SKM-1 (cell line): ENCODE results near the gene EDNRB.
"Not testable (repeated sequence)": the region's sequence is repeated elsewhere in the genome, so short reads cannot be mapped to it uniquely, and the experiment has no call there.

Experiments used
- DNase-seq: peaks from one replicate; lab custom pipeline; 2025; ENCODE audit not compliant: unreplicated experiment; lab: John Stamatoyannopoulos, UW

The EDNRB gene

DNA sequence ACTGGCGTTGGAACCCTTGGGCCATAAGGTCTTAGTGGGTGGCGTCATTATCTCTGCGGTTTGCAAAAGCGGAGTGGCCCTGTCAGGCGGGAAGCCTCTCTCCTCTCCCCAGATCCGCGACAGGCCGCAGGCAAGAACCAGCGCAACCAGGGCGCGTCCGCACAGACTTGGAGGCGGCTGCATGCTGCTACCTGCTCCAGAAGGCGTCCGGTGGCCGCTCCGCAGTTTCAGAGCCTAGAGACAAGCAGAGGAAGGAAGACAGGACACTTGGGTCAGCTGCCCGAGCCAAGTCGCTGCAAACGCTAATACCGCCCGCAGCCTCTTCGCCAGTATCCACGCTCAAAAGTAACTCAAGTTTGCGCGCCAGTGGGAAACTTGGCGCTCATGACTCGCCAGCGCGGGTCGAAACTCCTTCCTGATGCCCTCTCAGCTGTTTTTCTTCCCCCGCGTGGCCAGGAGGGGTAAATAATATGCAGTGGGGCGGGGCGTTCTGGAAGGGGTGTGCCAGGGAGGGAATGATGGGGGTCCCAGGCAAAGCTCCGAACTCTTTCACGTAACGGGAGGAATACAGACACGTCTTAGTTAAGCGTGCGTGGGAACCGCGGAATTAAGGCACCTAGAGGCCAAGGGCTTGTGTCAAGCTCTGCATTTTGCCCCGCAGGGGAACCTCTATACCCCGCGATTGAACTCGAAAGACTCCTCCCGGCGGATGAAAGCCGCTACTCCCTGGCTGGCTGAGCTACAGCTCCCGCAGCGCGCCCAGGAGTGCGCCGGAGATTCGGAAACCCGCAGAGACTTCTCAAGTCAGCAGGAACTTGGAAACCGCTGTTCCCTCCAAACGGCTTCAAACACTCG lies at the start of gene EDNRB:
EDNRB (minus strand) TSS at position 441 of the 855 bp plus-strand sequence; CDS start at position 183, 258 bp downstream.
- DNase-seq = no peak

DNA sequence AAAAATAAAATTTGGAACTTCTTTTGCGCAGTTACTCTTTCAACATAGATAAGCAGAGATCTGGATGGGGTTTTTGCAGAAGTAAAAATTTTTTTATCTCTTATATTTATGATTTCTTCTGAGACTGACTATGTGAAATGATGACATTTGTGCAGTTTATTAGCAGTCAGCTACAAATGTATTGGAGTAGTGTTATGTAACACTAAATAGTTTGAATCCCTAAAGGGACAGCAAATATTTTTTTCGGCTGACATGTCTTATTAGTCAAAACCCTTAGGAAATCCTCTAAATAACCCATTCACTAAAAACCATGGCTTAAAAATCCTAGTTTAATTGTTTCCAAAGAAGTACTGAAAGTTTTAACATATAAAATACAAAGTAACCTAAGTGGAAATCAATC lies 48.0 kb upstream of the EDNRB start:
- no peak for DNase-seq

DNA sequence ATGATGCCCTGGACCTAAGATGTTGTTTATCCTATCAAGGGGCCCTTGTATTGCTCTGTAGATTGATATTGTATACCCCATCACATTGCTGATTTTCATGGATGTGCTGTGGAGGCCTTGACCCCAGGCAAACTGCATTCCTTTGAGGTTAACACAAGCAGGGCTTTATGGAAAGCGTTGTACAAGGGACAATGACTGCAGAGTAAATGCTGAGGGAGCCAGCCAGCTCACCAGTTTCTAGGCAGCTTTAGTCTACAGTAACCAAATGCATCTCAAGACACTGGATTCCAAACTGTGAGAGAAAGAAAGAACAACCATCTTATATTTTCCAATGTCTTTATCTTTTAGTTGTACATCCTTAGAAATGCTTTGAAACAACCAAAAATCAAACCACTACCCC lies 34.1 kb upstream of the EDNRB start:
- no peak for DNase-seq

DNA sequence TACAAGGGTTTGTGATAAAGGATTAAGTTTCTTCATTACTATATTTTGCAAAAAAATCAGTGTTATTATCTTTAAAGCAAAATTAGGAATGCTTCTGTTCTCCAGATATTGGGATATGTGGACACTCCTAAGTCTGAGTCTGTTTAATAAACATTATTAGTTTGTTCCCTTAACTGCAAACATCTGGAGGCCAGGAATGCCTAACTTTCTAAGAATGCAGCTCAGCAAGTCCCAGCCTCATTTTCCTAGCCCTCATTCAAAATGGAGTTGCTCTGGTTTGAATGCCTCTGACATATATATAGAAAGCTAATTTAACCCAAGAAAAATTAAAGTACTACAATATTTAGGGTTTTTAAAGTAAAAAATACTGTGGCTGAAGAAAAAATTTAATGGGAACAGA lies 33.6 kb upstream of the EDNRB start:
- DNase-seq = no peak

DNA sequence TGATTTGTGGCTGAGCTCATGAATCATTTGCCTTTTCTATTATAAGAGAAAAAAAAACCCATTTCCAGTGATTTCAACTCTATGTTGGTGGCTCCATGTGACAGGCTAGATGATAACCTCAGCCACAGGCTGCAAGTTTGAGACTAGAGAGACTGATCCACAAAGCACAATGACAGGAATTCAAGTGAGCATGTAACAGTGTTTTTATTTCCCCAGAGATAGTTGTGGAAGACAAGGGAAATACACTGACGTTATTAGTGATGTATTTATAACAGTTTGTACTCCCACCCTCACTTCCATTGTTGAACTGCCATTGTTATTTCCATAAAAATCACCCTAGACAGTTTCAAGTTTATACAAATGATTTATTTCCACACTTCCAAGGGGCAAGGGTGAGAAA lies 27.9 kb upstream of the EDNRB start:
- DNase-seq = no peak

DNA sequence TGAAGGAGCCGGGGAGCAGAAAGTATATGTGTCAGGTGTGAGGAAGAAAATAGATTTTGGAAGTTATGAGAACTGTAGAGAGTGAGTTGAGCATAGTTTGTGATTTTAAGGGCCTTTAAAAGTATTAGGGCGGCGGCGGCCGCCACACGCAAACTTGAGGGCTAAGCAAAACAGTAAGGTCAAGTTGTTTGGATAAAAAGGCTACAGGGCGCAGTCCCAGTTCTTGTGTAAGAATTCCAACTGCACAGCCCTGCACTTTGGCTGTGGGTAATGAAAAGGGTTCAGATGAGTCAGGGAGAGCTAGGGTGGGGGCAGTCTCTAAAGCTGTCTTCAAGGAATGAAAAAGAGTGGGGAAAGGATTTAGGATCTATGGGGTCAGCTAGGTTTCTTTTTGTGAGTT lies 16.4 kb upstream of the EDNRB start:
- DNase-seq = not testable (repeated sequence)

DNA sequence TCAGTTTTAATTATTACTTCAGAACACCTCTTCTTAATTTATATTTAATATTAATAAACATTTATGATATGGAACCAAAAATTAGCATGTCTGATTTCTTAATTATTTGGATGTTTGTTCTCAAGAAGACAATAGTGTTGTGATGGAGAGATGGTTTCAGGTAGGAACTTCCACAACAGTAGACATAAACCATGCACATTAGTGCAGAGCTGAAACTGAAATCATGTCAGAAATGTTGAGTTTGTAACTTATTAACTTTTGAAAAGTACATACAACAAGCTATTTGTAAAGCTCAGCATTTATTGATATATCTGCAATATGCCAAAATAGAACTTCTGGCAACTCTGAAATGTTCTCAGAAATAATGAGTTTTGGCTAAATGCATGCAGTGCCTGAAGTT lies 11.8 kb upstream of the EDNRB start:
- no peak for DNase-seq

DNA sequence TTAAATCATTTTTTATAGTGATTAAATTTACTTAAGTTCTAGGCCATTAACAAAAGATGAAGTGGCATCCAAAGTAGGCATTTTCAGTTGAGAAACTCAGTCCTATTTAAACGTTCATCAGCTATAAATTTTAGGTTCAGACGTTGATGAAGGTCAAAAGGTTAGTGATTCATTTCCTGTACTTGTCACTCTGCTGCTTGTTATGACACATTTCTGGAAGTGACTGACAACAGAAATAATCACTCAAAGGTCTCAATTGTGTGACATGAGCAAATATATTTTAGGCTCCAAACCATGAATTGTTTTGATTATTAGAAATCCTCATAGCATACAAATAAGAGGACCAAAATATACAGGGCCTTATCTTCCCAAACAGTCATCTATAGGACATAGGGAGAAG lies 10.3 kb upstream of the EDNRB start:
- no peak for DNase-seq

DNA sequence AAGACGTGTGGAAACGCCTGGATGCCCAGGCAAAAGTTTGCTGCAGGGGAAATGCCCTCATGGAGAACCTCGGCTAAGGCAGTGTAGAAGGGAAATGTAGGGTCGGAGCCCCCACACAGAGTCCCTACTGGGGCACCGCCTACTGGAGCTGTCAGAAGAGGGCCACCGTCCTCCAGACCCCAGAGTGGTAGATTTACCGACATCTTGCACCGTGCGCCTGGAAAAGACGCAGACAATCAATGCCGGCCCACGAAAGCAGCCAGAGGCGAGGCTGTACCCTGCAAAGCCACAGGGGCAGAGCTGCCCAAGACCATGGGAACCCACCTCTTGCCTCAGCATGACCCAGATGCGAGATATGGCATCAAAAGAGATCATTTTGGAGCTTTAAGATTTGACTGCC lies 7.0 kb upstream of the EDNRB start:
- DNase-seq = no peak

DNA sequence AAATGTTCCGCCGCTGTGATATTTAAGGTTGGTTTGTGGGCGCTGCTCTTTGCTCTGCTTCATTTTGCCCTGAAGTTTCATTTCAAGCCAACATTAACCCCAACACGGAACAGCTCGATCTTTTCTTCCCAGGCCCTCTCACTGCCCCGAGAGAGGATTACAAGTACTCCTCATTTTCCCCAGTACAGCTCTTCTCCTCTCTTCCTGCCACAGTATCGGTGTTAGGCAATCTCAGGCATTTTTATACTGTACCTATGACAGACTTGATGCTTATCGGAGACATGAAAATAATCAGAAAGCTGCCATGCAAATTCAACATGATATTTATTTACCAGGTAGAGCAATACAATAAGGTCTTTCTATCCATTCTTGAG lies 1.3 kb upstream of the EDNRB start:
- DNase-seq = no peak

DNA sequence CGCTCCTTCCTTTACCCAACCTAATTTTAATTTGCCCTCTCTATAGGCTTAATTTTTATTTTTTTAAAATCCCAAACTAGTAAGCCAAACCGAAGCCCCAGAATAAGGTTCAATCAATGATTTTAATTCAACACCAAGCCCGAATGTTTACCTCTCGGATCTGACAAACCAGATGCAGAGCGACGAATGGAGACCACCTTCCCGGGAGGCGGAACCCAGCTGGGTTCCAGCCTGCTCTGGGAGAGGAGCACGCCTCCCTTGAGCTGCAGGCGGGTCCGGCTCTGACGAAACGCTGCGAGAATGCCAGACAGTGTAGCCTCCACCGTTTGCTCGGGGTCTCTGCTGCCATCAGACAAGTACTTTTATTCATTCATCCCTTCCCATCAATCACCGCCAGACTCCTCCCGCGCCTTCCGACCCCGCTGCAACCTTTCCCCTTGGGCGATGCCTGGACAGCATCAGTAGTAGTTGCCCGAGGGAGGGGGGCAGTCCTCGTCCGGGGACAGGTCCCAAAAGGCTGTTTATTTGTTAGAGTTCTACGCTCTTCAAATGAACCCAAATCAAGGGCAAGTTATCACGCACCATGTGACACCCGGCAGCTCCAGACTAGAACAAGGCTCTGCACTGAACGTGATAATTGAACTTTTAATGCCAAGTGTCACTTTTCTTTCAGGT lies 752 bp upstream of the EDNRB start:
- no peak for DNase-seq

DNA sequence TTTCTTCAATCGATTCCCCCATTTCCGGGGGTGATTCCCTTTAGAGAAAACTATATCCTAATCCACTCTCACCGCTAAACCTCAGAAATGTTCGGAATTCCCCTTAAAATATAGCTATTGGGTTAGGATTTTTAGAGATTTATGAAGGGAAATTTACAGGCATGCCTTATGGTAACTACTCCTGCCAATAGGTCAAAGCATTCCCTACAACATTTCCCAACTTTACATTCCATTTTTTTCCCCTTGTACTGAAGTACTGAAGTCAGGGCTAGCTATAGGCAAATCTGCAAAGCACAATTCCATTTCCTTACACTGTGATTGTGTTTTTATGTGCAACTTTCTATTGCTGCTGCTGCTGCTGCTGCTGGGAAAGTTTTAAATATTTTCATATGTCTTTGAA lies 2.1 kb downstream of the EDNRB start:
- DNase-seq = no peak

DNA sequence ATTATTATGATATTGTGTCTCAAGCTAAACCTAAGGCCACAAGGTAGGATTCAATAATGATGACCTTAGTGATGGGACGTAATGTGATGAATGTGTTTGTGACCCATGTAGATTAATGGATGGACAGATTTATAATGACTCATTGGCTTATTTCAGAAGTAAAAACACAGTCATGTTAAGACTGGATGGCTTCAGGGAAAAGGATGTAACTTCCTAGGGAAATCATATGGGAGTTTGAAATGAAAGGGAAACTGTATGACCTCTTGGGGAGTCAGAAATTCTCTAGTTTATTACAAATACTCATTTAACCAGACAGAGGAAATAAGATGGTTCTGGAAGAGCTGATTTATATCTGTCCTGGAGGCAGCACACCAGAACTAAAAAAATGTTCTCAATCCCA lies 2.9 kb downstream of the EDNRB start:
- DNase-seq = no peak

DNA sequence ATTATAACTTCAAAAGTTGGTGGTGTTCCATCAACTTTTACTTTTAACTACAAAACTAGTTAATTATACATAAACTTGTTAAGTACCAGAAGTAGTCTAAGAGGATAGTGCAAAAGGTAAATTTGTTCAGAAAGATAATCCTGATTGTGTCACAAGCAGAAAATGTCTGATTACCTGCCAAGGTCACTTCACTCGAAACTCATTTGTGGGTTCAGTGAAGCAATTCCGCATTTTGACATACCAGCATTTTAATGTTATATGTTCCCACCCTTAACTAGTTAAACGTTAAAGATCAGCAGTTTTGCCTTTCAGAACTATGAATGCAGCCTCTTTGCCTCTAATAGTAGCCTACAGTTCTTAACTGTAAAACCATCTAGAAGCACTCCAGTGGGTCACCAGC lies 5.6 kb downstream of the EDNRB start:
- no peak for DNase-seq

DNA sequence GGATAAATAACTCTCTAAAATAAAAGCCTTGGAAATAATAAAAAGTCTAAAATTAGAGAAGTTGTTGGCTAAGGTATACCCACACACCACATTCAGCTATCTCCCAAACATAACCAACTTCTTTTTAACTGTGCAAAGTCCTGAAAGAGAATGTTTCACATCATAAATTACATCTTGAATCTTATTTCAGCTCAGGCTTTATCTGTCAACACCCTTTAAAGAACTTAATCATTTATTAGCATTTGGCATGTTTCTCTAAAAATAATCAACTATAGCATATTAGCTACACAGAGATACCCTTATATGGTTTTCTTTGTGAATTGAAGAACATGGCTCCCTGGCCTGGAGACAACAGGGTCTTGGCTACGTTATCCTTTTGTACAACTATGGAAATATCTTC lies 6.9 kb downstream of the EDNRB start:
- DNase-seq = no peak

DNA sequence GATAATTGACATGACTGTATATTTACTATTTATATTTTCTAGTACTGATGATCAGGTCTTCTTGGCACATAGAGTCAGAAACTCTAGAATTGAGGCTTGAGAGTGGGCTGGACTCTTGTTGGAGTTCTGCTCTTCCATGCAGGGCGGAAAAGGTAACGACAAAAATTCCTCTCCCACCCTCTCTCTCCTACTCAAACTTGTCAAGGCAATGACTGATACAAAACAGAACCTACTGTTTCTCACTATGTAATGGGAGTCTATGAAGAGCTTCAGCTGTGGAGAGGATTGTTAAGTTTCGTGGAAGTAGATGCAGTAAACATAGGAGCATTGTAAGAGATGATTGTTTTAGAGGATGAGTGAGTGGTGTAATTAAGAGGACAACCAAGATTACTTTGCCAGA lies 8.8 kb downstream of the EDNRB start:
- DNase-seq = no peak

DNA sequence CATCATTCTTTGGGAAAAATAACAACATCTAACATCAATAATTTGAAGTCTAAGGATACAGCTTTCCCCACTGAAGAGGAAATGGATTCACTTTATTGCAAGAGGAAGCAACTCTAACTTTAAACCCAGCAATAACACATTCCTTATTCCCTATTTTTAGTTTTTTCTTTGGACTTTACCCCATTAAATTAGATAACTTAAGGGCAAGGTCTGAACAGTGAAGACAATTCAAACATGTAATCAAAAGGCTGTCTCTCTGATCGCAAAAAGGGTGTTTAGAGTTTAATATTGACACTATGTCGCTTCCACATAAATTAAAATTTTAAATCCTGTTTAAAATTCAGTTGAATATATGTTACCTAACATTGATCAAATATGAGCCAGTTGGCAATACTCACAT lies 10.1 kb downstream of the EDNRB start:
- DNase-seq = no peak

DNA sequence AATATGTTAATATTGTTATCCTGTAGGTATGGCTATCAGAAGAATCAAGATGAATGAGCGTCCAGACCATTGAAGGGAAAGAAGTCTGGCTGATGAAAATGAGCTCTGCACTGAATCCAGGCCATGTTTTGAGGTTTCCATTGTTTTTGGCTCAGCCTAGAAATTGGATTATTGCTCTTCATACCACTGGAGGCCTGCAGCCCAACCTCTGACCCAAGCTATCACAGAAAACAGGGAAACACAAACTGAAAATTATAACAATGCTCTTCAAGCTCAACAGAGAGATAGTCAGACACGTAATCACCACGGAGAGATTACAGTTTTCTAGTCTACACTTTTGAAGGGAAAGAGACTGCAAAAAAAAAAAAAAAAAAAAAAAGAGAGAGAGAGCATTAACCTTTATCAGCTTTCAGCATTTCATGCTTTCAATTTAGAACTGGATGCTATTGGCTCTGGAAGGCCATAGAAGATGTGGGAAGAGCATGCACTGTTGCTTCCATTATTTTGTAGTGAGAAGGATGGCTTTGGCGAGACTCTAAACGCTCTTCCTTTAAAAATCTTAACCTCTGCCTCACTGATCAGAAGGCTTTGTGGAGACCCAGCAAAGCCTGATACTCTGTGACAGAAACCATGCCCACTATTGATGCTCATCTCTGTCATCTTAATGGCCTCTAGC lies 10.8 kb downstream of the EDNRB start:
- no peak for DNase-seq

DNA sequence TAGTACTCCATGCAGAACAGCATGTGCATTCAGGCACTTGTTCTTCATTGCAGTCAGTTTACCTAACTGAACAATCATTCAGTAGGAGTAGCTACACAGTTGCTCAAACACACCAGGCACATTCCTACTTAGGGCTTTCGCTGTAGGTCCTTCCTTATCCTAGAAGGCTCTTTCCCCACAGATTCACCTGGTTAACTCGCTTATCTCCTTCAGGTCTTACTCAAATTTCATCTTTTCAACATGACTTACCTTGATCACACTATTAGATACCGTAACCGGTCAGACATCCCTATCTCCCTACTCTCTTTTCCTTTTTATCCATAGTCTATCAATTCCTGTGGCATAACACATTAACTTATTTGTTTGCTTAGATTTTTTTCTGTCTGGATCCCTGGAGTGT lies 14.6 kb downstream of the EDNRB start:
- DNase-seq = no peak

DNA sequence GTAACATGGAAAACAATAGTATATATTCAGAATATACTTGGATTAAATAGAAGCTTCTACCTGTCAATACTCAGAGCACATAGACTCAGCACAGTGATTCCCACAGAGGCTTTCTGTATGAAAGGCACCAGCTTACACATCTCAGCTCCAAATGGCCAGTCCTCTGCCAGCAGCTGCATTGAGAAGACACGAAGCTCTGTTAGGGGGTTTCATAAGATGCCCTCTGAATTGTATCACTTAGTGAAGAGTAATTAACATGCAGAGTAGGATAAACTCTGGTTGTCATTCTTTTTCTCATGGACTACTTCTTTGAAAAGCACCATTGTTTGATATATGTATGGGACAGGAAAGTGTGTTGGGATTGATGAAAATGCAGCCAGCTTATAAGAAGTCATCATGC lies 15.2 kb downstream of the EDNRB start:
- DNase-seq = no peak

DNA sequence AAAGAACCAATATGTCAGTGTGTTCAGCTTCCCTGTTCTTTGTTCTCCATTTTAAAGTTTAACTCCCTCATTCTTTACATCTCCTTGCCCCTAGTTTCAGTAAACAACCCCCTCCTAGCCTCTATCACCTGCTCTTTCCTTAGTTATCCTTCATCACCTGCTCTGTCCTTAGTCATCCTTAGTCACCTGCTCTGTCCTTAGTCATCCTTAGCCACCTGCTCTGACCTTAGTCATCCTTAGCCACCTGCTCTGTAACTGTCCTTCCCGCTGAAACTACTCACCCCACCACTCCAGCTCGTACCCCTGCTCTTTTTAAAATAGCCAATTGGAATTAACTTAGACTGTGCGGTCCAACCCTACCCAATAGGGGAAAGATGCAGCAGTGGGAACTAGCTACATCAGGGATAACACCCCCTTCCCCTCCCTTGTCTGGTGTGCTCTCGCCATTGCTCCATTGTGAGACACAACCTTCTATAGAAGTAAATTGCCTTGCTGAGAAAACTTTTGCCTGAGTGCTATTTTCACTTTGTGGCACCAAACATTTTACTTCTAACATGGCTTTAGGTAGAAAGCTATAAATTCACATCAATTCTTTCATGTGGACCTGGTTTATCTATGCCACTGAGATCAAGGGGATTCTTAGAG lies 16.2 kb downstream of the EDNRB start:
- no peak for DNase-seq

DNA sequence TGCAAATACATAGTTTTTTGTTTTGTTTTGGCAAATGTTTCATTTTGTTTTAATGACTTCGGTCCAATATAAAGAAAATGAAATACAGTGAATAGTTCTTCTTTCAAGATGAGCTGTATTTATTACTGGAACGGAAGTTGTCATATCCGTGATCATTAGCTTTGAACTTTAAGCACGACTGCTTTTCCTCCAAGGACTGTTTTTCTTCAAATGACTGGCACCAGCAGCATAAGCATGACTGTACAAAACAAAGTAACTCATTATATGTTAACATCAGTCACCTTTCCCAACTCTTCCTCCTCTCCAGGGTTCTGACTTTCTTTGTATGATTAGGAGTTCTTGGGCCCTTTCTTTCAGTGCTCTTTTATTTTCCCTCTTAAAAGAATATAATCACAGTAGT lies 20.5 kb downstream of the EDNRB start:
- no peak for DNase-seq
